B cell (primary cell): ENCODE measurements around the gene PCSK6. TPM values are rescaled to one million over a fixed set of nuclear protein-coding genes. Genes with fewer than 3 reads are reported as not detected.

Experiments used
- ATAC-seq: fragments of 200-7000 bp; cut with Tn5 transposase; one replicate; pipeline ENCODE4 v1.10.0; 2021; ENCODE audit warnings: low read depth, mild to moderate bottlenecking, moderate number of reproducible peaks, moderate library complexity
- CTCF ChIA-PET: fragments of 350-600 bp; sonication (Branson Sonifier 250); formaldehyde crosslinking; loops from one replicate; lab custom pipeline; 2021; ENCODE audit warnings: antibody characterized with exemption, inconsistent platforms; lab: Charles Lee
- POLR2A ChIA-PET: fragments of 350-600 bp; sonication (Branson Sonifier 250); formaldehyde crosslinking; loops from one replicate; lab custom pipeline; 2021; ENCODE audit warnings: antibody characterized with exemption; lab: Charles Lee
- DNase-seq: peaks from one replicate; pipeline ENCODE4 v3.0.0; 2013
- H2AFZ ChIP-seq: 2 replicates; pipeline ENCODE4 v1.6.1; 2012; ENCODE audit warnings: mild to moderate bottlenecking, low read depth, low read length; ENCODE audit not compliant: insufficient read depth, poor library complexity, severe bottlenecking
- H3K27ac ChIP-seq, 2 donors: 1 replicate in 1 of 2; 2 replicates in 1 of 2; pipeline ENCODE4 v1.5.1; 2012 to 2013; ENCODE audit warnings: low read length in 2 of 2, mild to moderate bottlenecking in 2 of 2, moderate library complexity in 1 of 2
- H3K27me3 ChIP-seq, 4 experiments: fragments of 200-600 bp in 1 of 4; sonication (generic) in 1 of 4; replicated peaks in 1 of 4; 1 replicate in 2 of 4; 2 replicates in 2 of 4; pipeline versions ENCODE4 v1.6.1 to v1.7.0; 2013 to 2016; ENCODE audit warnings: low read length in 3 of 4, mild to moderate bottlenecking in 2 of 4, mixed read lengths in 1 of 4, moderate library complexity in 1 of 4; ENCODE audit not compliant: insufficient read depth in 4 of 4, control insufficient read depth in 3 of 4; ENCODE audit errors: control extremely low read depth in 1 of 4
- H3K36me3 ChIP-seq, 2 experiments: replicated peaks in 1 of 2; 1 replicate in 1 of 2; 2 replicates in 1 of 2; pipeline versions ENCODE4 v1.6.1 to v1.7.1; 2013; ENCODE audit warnings: low read length in 1 of 2; ENCODE audit not compliant: insufficient read depth in 2 of 2, control insufficient read depth in 1 of 2; ENCODE audit errors: control extremely low read depth in 1 of 2, extremely low read depth in 1 of 2
- H3K4me1 ChIP-seq, 2 donors: fragments of 200-600 bp in 1 of 2; sonication (generic) in 1 of 2; 1 replicate in 1 of 2; 2 replicates in 1 of 2; pipeline versions ENCODE4 v1.5.1 to v1.6.1; 2013 to 2017; ENCODE audit warnings: low read length in 2 of 2; ENCODE audit not compliant: control insufficient read depth in 2 of 2, insufficient read depth in 2 of 2
- H3K4me2 ChIP-seq: replicated peaks from 2 replicates; pipeline ENCODE3; 2012; ENCODE audit warnings: mild to moderate bottlenecking, low read depth, low read length; ENCODE audit not compliant: poor library complexity, severe bottlenecking
- H3K4me3 ChIP-seq, 5 experiments: fragments of 200-600 bp in 1 of 5; sonication (generic) in 1 of 5; 1 replicate in 3 of 5; 2 replicates in 2 of 5; pipeline versions ENCODE4 v1.5.1 to v1.7.0; 2011 to 2016; ENCODE audit warnings: low read length in 4 of 5, mild to moderate bottlenecking in 4 of 5, low read depth in 2 of 5, control low read depth in 1 of 5, moderate library complexity in 1 of 5; ENCODE audit not compliant: insufficient read depth in 1 of 5; ENCODE audit errors: control extremely low read depth in 1 of 5, extremely low read depth in 1 of 5
- H3K79me2 ChIP-seq: fragments of 200-600 bp; sonication (generic); one replicate; pipeline ENCODE4 v1.6.0; 2016; ENCODE audit warnings: low read length; ENCODE audit not compliant: control insufficient read depth, insufficient read depth
- H3K9ac ChIP-seq: fragments of 200-600 bp; sonication (generic); 2 replicates; pipeline ENCODE4 v1.6.1; 2017; ENCODE audit warnings: mild to moderate bottlenecking, low read length, moderate library complexity
- H3K9me3 ChIP-seq, 3 donors: one replicate each; pipeline versions ENCODE4 v1.6.1 to v1.7.1; 2013; ENCODE audit warnings: low read length in 2 of 3; ENCODE audit not compliant: control insufficient read depth in 2 of 3, insufficient read depth in 1 of 3; ENCODE audit errors: control extremely low read depth in 1 of 3
- H4K20me1 ChIP-seq: 2 replicates; pipeline ENCODE4 v1.6.0; 2012; ENCODE audit warnings: mild to moderate bottlenecking, low read length; ENCODE audit not compliant: insufficient read depth, control insufficient read depth, poor library complexity, severe bottlenecking
- H3K27ac Mint-ChIP-seq: one replicate; pipeline ENCODE4 v1.8.0; 2021; ENCODE audit warnings: mixed read lengths
- H3K27me3 Mint-ChIP-seq: one replicate; pipeline ENCODE4 v1.8.0; 2021; ENCODE audit warnings: mixed read lengths
- H3K4me1 Mint-ChIP-seq: one replicate; pipeline ENCODE4 v1.8.0; 2021; ENCODE audit warnings: mixed read lengths
- H3K4me3 Mint-ChIP-seq: one replicate; pipeline ENCODE4 v1.8.0; 2021; ENCODE audit warnings: mixed read lengths
- H3K9me3 Mint-ChIP-seq: one replicate; pipeline ENCODE4 v1.8.0; 2022; ENCODE audit warnings: mixed read lengths; ENCODE audit not compliant: insufficient read depth
- CTCF ChIP-seq: fragments of 200-600 bp; IDR thresholded peaks from one replicate; pipeline ENCODE4 v1.8.0; 2022; ENCODE audit warnings: antibody characterized with exemption, mild to moderate bottlenecking
- EZH2 ChIP-seq: IDR thresholded peaks from 2 replicates; pipeline ENCODE4 v1.6.1; 2012; ENCODE audit warnings: borderline replicate concordance, low read depth, mild to moderate bottlenecking, moderate library complexity, low read length; ENCODE audit not compliant: insufficient read depth, poor library complexity, severe bottlenecking
- WGBS: methylation state at CpG from one replicate; pipeline ENCODE4 v1.1.5; 2013; ENCODE audit warnings: missing lambda C conversion rate; ENCODE audit not compliant: insufficient coverage; 5-methylcytosine and 5-hydroxymethylcytosine counted together
- intact Hi-C: fragments of 100-400 bp; cut with micrococcal nuclease; formaldehyde crosslinking; loops from one replicate; pipeline ENCODE4 v1.10.0; 2022
- polyA plus RNA-seq: library from polyadenylated mRNA; depleted of rRNA; stranded (reverse); fragments of >200 nt; gene quantifications from 2 replicates; pipeline ENCODE4 v1.2.3, GENCODE V29; 2012
- total RNA-seq, 2 donors: library from RNA; stranded (reverse); fragments of 120-200 nt in 1 of 2; gene quantifications; 1 replicate in 1 of 2; 2 replicates in 1 of 2; pipeline versions ENCODE4 v1.2.3 to v1.2.4, GENCODE V29; 2013 to 2022

Gene PCSK6
- total and polyA plus RNA-seq, 2 donors (not counting 1 experiment from before 2014, with no cell fraction given): 0.66 to 1.6 TPM

GRCh38 chr15:101390462-101390861, 99.0 kb downstream of the PCSK6 start:
- Mint-ChIP-seq H3K9me3 (no peaks in the 10 kb centered on the region), H3K4me1 (peaks cover 33% of the 10 kb centered on the region), H3K4me3 (no peak overlapping the region), H3K27me3 (peaks cover 6% of the 10 kb centered on the region), H3K27ac (no peak overlapping the region)
- DNase-seq (no peak), ATAC-seq (no peak)
- Histone ChIP-seq H3K4me3 (no peak overlapping the region), H3K79me2 (no peaks in the 10 kb centered on the region), H3K36me3 (no peaks in the 10 kb centered on the region), H3K4me1 (peaks cover 17 to 24% of the 10 kb centered on the region in 2 donors), H4K20me1 (no peaks in the 10 kb centered on the region), H3K9me3 (no peaks in the 10 kb centered on the region), H3K27me3 (no peaks in the 10 kb centered on the region), H2AFZ (no peak overlapping the region), H3K4me2 (no peak overlapping the region), H3K27ac (no peak overlapping the region), H3K9ac (no peak overlapping the region)
- 79% methylated on average over 8 of the region's 8 CpGs for WGBS
- intact Hi-C loops: no loop called here
- no peak for TF ChIP-seq EZH2
- no peak for TF ChIP-seq CTCF
- CTCF ChIA-PET: no interaction called here
- POLR2A ChIA-PET: no interaction called here

GRCh38 chr15:101390060-101390459, 99.4 kb downstream of the PCSK6 start:
- H2AFZ ChIP-seq: no peak overlapping the region
- H3K27ac Mint-ChIP-seq: no peak overlapping the region
- ChIA-PET POLR2A (no interaction called here), CTCF (no interaction called here)
- TF ChIP-seq EZH2: no peak
- TF ChIP-seq CTCF: no peak
- H3K79me2 ChIP-seq: no peaks in the 10 kb centered on the region
- no peaks in the 10 kb centered on the region for H3K9me3 Mint-ChIP-seq
- no peak overlapping the region for H3K27ac ChIP-seq
- WGBS: 85% methylated on average over 9 of the region's 9 CpGs
- peaks cover 33% of the 10 kb centered on the region for H3K4me1 Mint-ChIP-seq
- H3K9me3 ChIP-seq: no peaks in the 10 kb centered on the region
- peaks cover 5% of the 10 kb centered on the region for H3K27me3 Mint-ChIP-seq
- no peaks in the 10 kb centered on the region for H4K20me1 ChIP-seq
- no peak overlapping the region for H3K4me3 Mint-ChIP-seq
- no peaks in the 10 kb centered on the region for H3K27me3 ChIP-seq
- intact Hi-C loops: no loop called here
- no peak overlapping the region for H3K9ac ChIP-seq
- no peak overlapping the region for H3K4me3 ChIP-seq
- H3K4me2 ChIP-seq: no peak overlapping the region
- H3K36me3 ChIP-seq: no peaks in the 10 kb centered on the region
- ATAC-seq (no peak), DNase-seq (no peak)
- H3K4me1 ChIP-seq: peaks cover 17 to 24% of the 10 kb centered on the region in 2 donors
